DOHH2 (cell line): ENCODE measurements around the gene SMU1.

Source experiments
- EZH2phosphoT487 ChIP-seq: fragments of 200-600 bp; sonication (generic); IDR thresholded peaks from 2 replicates; pipeline ENCODE4 v1.6.1; 2017; ENCODE audit warnings: borderline replicate concordance, mild to moderate bottlenecking, antibody characterized with exemption, low read length, moderate library complexity, mixed read lengths
- TF ChIP-seq, protein P1 (sequence below): fragments of 200-600 bp; sonication (generic); IDR thresholded peaks from one replicate; pipeline ENCODE4 v1.5.1; 2014; ENCODE audit warnings: antibody characterized with exemption, mild to moderate bottlenecking, low read depth, low read length; ENCODE audit not compliant: poor library complexity, severe bottlenecking

DNA sequence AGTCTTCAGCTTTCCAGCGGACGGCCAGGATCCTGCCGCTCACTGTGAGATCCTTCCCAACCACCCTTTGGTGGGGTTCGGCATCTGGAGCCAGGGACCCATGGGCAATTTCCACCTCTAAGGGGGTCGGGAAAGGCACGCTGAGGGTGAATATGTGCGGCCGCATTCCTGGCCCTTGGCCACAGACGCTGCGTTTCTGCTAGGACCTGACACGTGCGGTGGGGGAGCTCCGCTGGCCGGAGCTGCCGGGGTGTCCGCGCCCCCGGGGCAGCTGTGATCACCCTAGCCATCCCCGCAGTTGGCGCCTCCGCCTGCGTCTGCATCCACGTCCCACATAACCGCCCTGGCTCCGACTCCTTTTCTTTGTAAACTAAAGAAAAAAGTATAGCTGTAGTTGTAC is 56.7 kb downstream of the SMU1 start:
- TF ChIP-seq, protein P1, sequence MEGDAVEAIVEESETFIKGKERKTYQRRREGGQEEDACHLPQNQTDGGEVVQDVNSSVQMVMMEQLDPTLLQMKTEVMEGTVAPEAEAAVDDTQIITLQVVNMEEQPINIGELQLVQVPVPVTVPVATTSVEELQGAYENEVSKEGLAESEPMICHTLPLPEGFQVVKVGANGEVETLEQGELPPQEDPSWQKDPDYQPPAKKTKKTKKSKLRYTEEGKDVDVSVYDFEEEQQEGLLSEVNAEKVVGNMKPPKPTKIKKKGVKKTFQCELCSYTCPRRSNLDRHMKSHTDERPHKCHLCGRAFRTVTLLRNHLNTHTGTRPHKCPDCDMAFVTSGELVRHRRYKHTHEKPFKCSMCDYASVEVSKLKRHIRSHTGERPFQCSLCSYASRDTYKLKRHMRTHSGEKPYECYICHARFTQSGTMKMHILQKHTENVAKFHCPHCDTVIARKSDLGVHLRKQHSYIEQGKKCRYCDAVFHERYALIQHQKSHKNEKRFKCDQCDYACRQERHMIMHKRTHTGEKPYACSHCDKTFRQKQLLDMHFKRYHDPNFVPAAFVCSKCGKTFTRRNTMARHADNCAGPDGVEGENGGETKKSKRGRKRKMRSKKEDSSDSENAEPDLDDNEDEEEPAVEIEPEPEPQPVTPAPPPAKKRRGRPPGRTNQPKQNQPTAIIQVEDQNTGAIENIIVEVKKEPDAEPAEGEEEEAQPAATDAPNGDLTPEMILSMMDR = no peak
- TF ChIP-seq EZH2phosphoT487 = no peak
